GM21529 (cell line): ENCODE data around the gene DHRSX.
"Not testable (repeated sequence)": the region's sequence is repeated elsewhere in the genome, so short reads cannot be mapped to it uniquely, and the experiment has no call there.

ENCODE experiments used
- ATAC-seq: cut with Tn5 transposase; IDR thresholded peaks from one replicate; pipeline ENCODE4 v1.9.1; 2021; ENCODE audit not compliant: unreplicated experiment

The DHRSX gene

GRCh38 chrX:2500091-2500802, 529 bp downstream of the DHRSX start:
- ATAC-seq, result peak; percentile 55

GRCh38 chrX:2499507-2499906, 1.3 kb downstream of the DHRSX start:
- no peak for ATAC-seq

GRCh38 chrX:2498781-2499302, 1.9 kb downstream of the DHRSX start:
- ATAC-seq, result no peak

- ATAC-seq, result no peak
Measured at GRCh38 chrX:2497961-2498780, 2.6 kb downstream of the DHRSX start.

- no peak for ATAC-seq
Measured at GRCh38 chrX:2495595-2495994, 5.2 kb downstream of the DHRSX start.

GRCh38 chrX:2492531-2493218, 8.1 kb downstream of the DHRSX start:
- no peak for ATAC-seq

DNA sequence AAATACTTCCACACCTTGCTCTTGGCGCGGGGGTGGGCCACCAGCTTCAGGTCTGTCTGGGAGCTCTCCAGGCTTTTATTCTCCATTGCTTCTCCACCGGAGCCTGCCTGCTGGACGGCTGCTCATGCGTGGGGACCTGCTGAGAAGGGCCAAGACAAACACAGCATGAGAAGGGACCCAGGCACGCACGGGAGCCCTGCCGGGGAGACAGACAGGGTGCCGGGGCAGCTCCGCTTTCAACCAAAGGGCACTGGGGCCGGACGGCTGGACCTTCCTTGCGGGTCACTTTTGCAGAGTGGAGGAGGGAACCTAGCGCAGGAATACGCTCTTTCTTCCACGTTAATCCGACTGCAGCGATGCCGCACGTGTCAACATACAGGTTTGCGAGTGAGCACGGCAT, 10.1 kb downstream of the DHRSX start:
- no peak for ATAC-seq

GRCh38 chrX:2489446-2490445, 11.0 kb downstream of the DHRSX start:
- no peak for ATAC-seq

DNA sequence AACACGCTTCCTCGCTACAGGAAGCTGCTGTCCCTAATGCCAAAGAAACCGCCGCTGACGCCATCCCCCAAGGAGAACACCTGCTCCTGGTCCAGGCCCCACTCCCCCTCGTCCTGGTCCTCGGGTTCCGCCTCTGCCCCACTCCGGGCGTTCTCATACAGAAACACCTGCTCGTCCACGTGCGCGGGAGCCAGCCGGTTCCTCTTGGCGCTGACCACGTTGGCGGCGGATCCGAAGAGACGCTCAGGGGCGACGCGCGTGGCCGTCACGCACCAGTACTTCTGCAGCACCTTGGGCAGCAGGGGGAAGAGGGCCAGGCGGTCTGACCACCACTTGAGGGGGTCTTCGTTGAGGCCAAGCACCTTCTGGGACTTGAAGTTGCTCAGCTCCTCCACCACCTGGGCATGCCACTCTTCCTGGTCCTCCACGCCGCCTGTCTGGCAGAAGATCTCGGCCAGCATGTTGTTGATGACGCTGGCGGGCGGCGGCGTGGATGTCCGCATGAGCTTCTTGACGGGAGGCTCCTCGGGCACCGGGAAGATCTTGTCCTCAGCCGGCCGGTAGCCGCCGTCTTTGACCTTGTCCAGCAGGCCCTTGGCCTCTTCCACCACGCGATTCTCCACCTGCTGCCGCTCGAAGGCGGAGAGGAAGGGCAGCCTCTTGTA, 12.0 kb downstream of the DHRSX start:
- ATAC-seq, result no peak

GRCh38 chrX:2487366-2487765, 13.4 kb downstream of the DHRSX start:
- ATAC-seq, result no peak

GRCh38 chrX:2486476-2487133, 14.2 kb downstream of the DHRSX start:
- no peak for ATAC-seq

DNA sequence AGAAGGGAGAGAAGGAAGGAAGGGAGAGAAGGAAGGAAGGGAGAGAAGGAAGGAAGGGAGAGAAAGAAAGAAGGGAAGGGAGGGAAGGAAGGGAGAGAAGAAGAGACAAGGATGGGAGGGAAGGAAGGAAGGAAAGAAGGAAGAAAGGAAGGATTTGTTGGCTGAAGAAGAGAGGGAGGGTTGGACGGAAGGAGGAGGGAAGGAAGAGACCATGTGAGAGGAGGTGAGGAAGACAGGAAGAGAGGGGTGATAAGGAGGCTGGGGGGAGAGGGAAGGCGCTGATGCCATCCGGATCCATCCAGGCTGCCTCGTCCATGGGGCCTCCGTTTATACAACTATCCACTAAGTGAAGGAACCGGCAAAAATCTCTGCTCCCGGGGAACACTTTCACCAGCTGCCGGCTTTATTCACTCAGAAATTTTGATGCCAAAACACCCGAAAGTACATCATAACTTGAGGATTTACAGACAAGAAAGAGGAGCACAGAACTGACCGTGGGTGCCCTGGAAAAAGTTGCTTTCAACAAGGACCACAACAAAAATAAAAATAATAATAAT, 14.9 kb downstream of the DHRSX start:
- no peak for ATAC-seq

- ATAC-seq, result no peak
Measured at GRCh38 chrX:2484721-2485648, 15.8 kb downstream of the DHRSX start.

DNA sequence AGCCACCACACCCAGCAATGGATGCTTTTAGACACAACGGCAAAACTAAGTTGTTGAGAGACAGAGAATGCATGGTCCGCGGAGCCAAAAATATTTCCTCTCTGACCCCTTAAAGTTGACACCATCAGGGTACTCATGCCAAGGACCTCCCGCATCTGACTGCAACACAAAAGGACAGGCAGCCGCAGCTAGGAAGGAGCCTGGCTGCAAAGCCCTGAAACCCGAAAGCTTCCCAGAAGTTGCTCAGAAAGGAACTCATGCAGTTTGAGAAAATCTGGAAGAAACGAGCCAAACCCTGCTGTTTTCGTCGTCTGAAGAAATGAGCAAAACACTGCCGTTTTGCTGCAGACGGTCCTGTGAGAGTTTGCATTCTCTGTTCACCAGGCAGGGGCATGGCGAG, 16.5 kb downstream of the DHRSX start:
- ATAC-seq, result no peak

DNA sequence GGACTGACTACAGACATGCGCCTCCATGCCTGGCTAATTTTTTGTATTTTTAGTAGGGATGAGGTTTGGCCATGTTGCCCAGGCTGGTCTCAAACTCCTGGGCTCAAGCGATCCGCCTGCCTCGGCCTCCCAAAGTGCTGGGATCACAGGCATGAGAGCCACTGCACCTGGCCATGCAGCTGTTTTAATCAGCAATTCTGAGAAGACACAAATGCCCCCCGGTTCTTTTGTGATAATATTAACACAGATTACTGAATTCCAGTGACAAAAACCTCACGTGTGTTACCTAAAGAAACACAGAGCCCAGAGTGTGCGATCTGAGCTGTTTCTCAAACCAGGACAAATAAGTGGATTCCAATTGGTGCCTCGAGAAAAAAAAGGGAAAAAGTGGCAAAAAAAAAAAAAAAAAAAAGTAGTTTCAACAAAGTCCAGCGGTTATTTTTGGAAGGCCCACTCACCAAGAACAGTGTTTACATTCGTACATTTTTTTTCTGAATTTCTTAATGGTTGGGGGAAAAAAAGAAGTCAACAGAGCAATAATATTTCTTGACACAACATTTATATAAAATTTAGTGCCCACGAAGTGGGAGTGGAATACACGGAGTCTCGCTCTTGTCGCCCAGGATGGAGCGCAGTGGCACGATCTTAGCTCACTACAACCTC, 17.2 kb downstream of the DHRSX start:
- no peak for ATAC-seq

GRCh38 chrX:2481597-2481996, 19.2 kb downstream of the DHRSX start:
- not testable (repeated sequence) for ATAC-seq

DNA sequence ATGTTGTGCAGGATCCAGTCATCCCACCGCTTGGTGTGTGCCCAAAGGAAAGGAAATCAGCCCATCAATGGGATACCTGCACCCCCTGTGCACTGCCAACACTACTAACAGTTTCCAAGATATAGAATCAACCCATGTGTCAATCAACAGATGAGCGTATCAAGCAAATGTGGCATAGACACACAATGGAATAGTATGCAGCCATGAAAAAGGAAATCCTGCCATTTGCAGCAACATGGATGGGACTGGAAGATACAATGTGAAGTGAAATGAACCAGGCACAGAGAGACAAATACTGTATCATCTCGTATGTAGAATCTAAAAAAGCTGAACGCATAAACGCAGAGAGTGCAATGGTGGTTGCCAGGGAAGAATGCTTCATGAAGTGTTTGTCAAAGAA, 20.8 kb downstream of the DHRSX start:
- not testable (repeated sequence) for ATAC-seq
